MM.1S (cell line): ENCODE results near the gene ATAD5.

Experiments used
- CTCF ChIP-seq: fragments of 300-600 bp; sonication (generic); IDR thresholded peaks from 2 replicates; pipeline ENCODE4 v1.5.1; 2016; ENCODE audit warnings: antibody characterized with exemption, low read length, mixed read lengths
- EZH2 ChIP-seq: fragments of 300-600 bp; sonication (generic); optimal IDR thresholded peaks from 2 replicates; pipeline ENCODE3; 2017; ENCODE audit warnings: low read depth, mild to moderate bottlenecking, antibody characterized with exemption, low read length, mixed read lengths
- EZH2phosphoT487 ChIP-seq: fragments of 300-600 bp; sonication (generic); IDR thresholded peaks from 2 replicates; pipeline ENCODE4 v1.6.1; 2018; ENCODE audit warnings: antibody characterized with exemption, low read length

- TF ChIP-seq EZH2: no peak
- no peak for TF ChIP-seq CTCF
- TF ChIP-seq EZH2phosphoT487: no peak
Observed at GRCh38 chr17:30942308-30943079, 110.7 kb downstream of the ATAD5 start.
